HepG2 (cell line): ENCODE measurements around the gene DUSP2. TPM values are rescaled to one million over a fixed set of nuclear protein-coding genes. Genes with fewer than 3 reads are reported as not detected.

Experiments
- KLF6 ChIP-seq: IDR thresholded peaks from 2 replicates; pipeline ENCODE4 v1.8.0; 2016; ENCODE audit warnings: missing biosample characterization, missing genetic modification reagents
- PTBP1 ChIP-seq: fragments of 200-400 bp; formaldehyde crosslinking; IDR thresholded peaks from 2 replicates; pipeline ENCODE4 v1.6.1; 2018; ENCODE audit warnings: low read length, low read depth; ENCODE audit not compliant: poor library complexity, severe bottlenecking
- RNF2 ChIP-seq: fragments of 450-650 bp; conservative IDR thresholded peaks from 2 replicates; pipeline ENCODE4 v1.6.1; 2016; ENCODE audit warnings: low read depth
- SATB2 ChIP-seq: sonication (generic); formaldehyde crosslinking; IDR thresholded peaks from 2 replicates; pipeline ENCODE4 v1.5.0; 2020; ENCODE audit warnings: missing genetic modification reagents
- TCF7L2 ChIP-seq: IDR thresholded peaks from 2 replicates; pipeline ENCODE4 v1.6.1; 2011; ENCODE audit warnings: mild to moderate bottlenecking, low read depth, low read length, moderate library complexity
- ZNF468 ChIP-seq: sonication (generic); formaldehyde crosslinking; IDR thresholded peaks from 2 replicates; pipeline ENCODE4 v1.8.0; 2022; ENCODE audit warnings: mild to moderate bottlenecking, moderate library complexity, missing genetic modification reagents
- ZNF510 ChIP-seq: sonication (generic); formaldehyde crosslinking; IDR thresholded peaks from 2 replicates; pipeline ENCODE4 v1.4.0; 2020; ENCODE audit warnings: low read depth, mild to moderate bottlenecking, missing genetic modification reagents
- ZNF674 ChIP-seq: sonication (generic); formaldehyde crosslinking; IDR thresholded peaks from 2 replicates; pipeline ENCODE4 v1.5.0; 2020; ENCODE audit warnings: low read depth, mild to moderate bottlenecking, missing genetic modification reagents
- ZSCAN21 ChIP-seq: sonication (generic); formaldehyde crosslinking; IDR thresholded peaks from 2 replicates; pipeline ENCODE4 v1.8.0; 2022; ENCODE audit warnings: mild to moderate bottlenecking, missing genetic modification reagents, moderate library complexity, borderline replicate concordance
- ZZZ3 ChIP-seq: sonication (generic); formaldehyde crosslinking; IDR thresholded peaks from 2 replicates; pipeline ENCODE4 v1.4.0; 2020; ENCODE audit warnings: missing genetic modification reagents, mild to moderate bottlenecking, borderline replicate concordance
- polyA plus RNA-seq, 8 experiments: library from polyadenylated mRNA; depleted of rRNA in 3 of 8; stranded (reverse) in 7 of 8; unstranded in 1 of 8; fragments of >200 nt; fragmentation: Illumina TruSeq in 4 of 8; extraction: Trizol in 4 of 8; gene quantifications; 2 replicates each; pipeline versions ENCODE4 v1.2.1 to v1.2.3, GENCODE V29; 2011 to 2016; ENCODE audit warnings: low read depth in 4 of 8, missing spikeins in 1 of 8, mixed read lengths in 1 of 8; ENCODE audit not compliant: insufficient read depth in 1 of 8
- total RNA-seq, 5 experiments: library from RNA; depleted of rRNA; stranded (reverse); fragments of >200 nt; fragmentation: Illumina TruSeq; extraction: Trizol; gene quantifications; 2 replicates each; pipeline ENCODE4 v1.2.3, GENCODE V29; 2016; ENCODE audit warnings: low read depth in 1 of 5
- TF ChIP-seq, protein P1 (sequence below): sonication (generic); formaldehyde crosslinking; IDR thresholded peaks from 2 replicates; pipeline ENCODE4 v1.4.0; 2020; ENCODE audit warnings: mild to moderate bottlenecking, missing genetic modification reagents
- TF ChIP-seq, protein P2 (sequence below): sonication (generic); formaldehyde crosslinking; conservative IDR thresholded peaks from 2 replicates; pipeline ENCODE4 v1.4.0; 2020; ENCODE audit warnings: missing genetic modification reagents
- TF ChIP-seq, protein P3 (sequence below): sonication (generic); formaldehyde crosslinking; conservative IDR thresholded peaks from 2 replicates; pipeline ENCODE4 v1.4.0; 2020; ENCODE audit warnings: missing genetic modification reagents
- TF ChIP-seq, protein P4 (sequence below): IDR thresholded peaks from 2 replicates; pipeline ENCODE4 v1.6.1; 2016; ENCODE audit warnings: low read depth, borderline replicate concordance

DUSP2 gene
- total and polyA plus RNA-seq, 2 of the 13 experiments (the other 11 are each of a cell fraction or from before 2014, with no cell fraction given) = not detected

GRCh38 chr2:96174251-96175144 lies 29.3 kb upstream of the DUSP2 start (continued):
- TF ChIP-seq ZSCAN21 (CRISPR knock-in tag) = no peak
- TF ChIP-seq, protein P1, sequence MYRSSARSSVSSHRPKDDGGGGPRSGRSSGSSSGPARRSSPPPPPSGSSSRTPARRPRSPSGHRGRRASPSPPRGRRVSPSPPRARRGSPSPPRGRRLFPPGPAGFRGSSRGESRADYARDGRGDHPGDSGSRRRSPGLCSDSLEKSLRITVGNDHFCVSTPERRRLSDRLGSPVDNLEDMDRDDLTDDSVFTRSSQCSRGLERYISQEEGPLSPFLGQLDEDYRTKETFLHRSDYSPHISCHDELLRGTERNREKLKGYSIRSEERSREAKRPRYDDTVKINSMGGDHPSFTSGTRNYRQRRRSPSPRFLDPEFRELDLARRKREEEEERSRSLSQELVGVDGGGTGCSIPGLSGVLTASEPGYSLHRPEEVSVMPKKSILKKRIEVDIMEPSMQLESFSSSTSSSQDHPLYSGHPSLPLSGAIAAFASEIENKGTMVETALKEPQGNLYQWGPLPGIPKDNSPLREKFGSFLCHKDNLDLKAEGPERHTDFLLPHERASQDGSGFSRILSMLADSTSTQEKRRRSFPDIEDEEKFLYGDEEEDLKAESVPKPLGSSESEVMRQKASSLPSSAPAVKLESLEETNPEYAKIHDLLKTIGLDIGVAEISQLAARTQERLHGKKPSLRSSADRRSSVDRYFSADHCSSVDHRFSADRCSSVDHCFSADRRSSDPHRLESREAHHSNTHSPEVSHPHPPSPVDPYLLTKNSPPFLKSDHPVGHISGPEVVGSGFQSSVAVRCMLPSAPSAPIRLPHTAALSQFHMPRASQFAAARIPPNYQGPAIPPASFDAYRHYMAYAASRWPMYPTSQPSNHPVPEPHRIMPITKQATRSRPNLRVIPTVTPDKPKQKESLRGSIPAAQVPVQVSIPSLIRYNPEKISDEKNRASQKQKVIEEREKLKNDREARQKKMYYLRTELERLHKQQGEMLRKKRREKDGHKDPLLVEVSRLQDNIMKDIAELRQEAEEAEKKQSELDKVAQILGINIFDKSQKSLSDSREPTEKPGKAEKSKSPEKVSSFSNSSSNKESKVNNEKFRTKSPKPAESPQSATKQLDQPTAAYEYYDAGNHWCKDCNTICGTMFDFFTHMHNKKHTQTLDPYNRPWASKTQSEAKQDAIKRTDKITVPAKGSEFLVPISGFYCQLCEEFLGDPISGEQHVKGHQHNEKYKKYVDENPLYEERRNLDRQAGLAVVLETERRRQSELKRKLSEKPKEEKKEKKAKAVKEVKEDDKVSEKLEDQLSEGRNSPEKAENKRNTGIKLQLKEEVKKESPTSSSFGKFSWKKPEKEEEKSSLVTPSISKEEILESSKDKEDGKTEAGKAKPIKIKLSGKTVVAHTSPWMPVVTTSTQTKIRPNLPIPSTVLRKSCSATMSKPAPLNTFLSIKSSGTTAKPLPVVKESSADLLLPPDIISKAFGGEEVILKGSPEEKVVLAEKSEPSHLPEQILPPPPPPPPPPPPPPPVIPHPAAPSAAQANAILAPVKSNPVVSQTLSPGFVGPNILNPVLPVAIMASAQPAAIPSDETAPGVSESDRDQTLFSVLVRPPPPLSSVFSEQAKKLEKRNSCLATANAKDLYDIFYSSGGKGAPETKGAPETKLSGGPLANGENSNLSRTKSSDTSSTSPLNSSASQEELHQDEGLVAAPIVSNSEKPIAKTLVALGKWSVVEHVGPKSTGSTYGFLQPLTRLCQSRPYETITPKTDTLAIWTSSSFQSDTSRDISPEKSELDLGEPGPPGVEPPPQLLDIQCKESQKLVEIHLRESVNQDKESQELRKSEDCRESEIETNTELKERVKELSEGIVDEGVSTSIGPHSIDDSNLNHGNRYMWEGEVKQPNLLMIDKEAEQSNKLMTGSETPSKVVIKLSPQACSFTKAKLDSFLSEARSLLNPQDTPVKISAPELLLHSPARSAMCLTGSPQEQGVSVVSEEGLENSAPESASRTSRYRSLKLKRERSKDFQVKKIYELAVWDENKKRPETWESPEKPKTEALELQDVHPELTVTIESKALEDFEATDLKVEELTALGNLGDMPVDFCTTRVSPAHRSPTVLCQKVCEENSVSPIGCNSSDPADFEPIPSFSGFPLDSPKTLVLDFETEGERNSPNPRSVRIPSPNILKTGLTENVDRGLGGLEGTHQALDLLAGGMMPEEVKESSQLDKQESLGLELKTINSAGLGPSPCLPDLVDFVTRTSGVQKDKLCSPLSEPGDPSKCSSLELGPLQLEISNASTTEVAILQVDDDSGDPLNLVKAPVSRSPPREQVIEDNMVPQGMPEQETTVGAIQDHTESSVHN (CRISPR knock-in tag) = no peak; the same call in 1 of the 2 replicates
- TF ChIP-seq, protein P2, sequence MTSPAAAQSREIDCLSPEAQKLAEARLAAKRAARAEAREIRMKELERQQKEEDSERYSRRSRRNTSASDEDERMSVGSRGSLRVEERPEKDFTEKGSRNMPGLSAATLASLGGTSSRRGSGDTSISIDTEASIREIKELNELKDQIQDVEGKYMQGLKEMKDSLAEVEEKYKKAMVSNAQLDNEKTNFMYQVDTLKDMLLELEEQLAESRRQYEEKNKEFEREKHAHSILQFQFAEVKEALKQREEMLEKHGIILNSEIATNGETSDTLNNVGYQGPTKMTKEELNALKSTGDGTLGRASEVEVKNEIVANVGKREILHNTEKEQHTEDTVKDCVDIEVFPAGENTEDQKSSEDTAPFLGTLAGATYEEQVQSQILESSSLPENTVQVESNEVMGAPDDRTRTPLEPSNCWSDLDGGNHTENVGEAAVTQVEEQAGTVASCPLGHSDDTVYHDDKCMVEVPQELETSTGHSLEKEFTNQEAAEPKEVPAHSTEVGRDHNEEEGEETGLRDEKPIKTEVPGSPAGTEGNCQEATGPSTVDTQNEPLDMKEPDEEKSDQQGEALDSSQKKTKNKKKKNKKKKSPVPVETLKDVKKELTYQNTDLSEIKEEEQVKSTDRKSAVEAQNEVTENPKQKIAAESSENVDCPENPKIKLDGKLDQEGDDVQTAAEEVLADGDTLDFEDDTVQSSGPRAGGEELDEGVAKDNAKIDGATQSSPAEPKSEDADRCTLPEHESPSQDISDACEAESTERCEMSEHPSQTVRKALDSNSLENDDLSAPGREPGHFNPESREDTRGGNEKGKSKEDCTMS = no peak
- no peak for TF ChIP-seq ZNF468 (CRISPR knock-in tag)
- TF ChIP-seq PTBP1 = no peak
- no peak for TF ChIP-seq RNF2
- TF ChIP-seq ZNF674 (CRISPR knock-in tag) = no peak
- no peak for TF ChIP-seq ZZZ3 (CRISPR knock-in tag)
- no peak for TF ChIP-seq TCF7L2
- TF ChIP-seq, protein P3, sequence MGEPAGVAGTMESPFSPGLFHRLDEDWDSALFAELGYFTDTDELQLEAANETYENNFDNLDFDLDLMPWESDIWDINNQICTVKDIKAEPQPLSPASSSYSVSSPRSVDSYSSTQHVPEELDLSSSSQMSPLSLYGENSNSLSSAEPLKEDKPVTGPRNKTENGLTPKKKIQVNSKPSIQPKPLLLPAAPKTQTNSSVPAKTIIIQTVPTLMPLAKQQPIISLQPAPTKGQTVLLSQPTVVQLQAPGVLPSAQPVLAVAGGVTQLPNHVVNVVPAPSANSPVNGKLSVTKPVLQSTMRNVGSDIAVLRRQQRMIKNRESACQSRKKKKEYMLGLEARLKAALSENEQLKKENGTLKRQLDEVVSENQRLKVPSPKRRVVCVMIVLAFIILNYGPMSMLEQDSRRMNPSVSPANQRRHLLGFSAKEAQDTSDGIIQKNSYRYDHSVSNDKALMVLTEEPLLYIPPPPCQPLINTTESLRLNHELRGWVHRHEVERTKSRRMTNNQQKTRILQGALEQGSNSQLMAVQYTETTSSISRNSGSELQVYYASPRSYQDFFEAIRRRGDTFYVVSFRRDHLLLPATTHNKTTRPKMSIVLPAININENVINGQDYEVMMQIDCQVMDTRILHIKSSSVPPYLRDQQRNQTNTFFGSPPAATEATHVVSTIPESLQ (CRISPR knock-in tag) = no peak
- TF ChIP-seq, protein P4, sequence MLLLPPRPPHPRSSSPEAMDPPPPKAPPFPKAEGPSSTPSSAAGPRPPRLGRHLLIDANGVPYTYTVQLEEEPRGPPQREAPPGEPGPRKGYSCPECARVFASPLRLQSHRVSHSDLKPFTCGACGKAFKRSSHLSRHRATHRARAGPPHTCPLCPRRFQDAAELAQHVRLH = no peak
- TF ChIP-seq SATB2 (CRISPR knock-in tag) = no peak
- TF ChIP-seq KLF6 (CRISPR knock-in tag) = no peak
- 0 out of 2 replicates have a peak, but pooled peaks have one; percentile 36 for TF ChIP-seq ZNF510 (CRISPR knock-in tag)
